Measurements from ENCODE around the gene CDK1.

The CDK1 gene

DNA sequence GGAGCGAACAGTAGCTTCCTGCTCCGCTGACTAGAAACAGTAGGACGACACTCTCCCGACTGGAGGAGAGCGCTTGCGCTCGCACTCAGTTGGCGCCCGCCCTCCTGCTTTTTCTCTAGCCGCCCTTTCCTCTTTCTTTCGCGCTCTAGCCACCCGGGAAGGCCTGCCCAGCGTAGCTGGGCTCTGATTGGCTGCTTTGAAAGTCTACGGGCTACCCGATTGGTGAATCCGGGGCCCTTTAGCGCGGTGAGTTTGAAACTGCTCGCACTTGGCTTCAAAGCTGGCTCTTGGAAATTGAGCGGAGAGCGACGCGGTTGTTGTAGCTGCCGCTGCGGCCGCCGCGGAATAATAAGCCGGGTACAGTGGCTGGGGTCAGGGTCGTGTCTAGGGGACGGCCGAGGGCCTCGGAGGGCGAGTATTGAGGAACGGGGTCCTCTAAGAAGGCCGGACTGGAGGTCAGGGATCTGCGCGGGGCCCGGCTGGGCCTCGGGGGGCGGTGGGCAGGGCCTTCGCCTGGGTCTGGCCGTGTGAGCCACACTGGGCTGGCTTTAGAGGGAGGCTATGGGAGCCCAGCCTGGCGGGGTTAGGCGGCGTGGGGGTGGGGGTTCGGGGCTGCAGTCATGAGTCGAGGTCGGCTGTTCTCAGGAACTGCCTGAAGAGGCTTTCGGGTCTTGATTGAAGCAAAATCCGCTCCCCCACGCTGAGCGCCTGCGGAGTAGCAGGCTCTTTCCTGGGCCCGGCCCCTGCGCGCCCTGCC lies at the start of gene CDK1:
CDK1 (plus strand) TSS at position 265 of the 757 bp plus-strand sequence. CDS start 1,688 bp downstream, outside the sequence.
- peak; percentile 99 for DNase-seq

DNA sequence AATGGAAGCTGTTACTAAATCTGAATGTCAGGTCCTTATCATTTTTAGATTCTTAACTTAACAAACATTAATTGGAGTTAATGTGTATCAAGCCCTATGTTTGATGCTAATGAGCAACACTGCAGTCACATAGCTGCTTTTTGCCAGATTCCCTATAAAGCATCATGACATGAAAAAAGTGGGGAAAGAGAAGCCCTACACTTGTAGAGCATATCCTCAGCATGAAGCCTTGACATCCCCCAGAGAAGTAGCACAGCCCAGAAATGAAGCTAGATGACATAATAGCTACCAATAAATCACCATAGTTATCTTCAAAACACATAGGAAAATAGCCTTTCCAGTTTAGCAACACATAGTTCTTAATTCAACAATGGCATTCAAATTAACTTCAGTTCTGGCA lies 49.2 kb upstream of the CDK1 start:
- no peak for DNase-seq

DNA sequence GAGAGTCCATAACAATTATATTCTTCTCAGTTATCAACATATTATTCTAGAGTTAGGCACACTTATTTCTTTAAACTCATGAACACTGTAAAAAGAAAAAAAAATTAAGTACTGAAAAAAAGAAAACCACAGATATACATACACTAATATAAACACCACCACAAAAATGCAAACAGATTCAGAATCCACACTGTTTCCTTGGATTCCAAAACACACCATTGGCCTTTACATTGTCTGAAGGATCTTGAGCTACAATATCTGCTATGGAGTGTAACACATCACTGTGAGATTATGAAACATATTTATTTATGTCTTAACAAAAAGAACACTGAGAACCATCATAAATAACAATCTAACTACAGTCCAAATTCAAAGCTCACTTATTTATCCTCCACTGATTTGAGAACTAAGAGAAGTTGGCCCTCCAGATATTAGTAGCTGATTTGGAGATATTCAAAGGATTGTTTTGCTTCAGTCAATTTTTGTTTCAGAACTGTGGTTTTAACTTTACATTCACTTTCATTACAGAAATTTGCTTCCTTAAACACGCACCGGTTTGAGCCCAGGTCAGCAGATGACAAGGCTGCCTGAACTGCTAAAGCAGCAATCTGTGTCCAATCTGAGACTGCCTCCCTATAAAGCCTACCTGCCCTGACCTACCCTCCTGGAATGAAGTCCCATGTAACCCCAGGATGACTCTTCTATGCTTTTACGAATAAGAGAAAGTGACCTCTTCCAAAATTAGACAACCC lies 47.0 kb upstream of the CDK1 start:
- DNase-seq, result no peak

DNA sequence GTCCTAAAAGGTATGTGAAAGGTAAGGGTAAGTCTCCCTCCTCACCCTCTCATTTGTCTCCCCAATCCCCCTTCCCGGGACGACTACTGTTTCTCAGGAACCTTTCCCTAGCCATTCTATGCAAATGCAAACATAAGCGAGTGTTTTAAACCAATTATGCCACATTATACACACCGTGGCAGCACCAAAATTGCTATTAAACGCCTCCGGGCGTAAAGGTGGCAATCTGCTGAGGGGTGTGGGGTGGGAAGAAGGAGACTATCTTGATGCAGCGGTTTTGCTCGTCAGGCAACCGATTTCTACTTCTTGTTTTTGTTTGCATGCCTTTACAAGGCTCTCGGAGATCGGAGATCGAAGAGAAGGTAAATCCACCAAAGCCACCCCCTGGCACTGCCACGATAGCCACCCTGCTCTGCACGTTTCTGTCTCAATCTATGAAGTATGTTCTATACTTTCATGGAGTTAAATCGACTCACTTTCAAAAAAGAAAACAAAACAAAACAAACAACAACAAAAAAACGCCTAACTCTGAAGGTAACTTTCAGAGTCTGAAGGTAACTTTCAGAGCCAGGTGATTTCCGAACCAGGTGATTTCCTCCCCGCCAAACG lies 46.0 kb upstream of the CDK1 start:
- DNase-seq, result no peak

DNA sequence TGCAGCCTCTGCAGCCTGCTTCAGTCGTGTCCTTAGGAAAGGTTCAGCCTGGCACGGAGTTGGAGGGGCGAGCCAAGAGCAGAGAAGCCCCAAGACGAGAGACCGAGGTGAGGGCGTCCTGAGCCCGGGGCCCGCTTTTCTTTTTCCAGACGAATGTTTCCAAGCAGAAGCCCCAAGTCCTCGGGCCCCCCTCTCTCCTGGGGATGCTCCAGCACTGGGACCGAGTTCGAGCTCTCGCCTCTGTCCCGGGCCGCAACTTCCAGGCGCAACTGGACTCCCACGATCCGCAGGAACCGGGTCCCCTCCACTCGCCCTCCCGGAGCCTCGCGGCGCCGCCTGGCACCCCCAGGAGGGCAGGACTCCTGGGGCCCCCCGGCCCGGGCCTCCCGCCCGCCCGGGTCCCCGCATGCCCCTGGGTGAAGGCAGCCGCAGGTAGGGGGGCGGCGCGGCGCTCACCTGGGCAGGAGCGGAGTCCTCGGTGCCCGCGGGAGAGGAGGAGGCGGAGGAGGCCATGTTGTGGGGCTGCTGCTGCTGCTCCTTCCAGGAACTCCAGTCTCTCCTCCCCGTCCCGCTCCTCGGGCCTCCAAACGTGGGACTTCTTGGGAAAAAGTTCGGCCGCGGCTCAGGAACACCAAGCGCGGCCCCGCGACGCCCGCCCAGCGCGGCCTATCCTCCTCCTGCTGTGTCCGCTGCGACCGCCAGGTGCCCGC lies 45.3 kb upstream of the CDK1 start:
- peak; percentile 19 for DNase-seq

DNA sequence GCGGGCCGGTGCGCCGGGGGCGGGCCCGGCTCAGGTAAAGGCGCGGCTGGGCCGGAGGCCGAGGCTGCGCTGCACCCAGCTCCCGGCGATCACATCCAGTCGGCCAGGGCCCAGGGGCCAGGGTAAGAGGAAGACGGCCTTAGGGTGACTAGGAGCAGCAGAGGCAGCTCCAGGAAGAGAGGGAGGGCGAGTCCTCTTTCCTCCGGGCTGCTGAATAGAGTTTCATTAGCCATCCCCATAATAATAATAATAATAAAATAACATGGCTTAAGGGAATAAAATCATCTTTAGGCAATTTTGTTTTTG lies 44.8 kb upstream of the CDK1 start:
- no peak for DNase-seq

DNA sequence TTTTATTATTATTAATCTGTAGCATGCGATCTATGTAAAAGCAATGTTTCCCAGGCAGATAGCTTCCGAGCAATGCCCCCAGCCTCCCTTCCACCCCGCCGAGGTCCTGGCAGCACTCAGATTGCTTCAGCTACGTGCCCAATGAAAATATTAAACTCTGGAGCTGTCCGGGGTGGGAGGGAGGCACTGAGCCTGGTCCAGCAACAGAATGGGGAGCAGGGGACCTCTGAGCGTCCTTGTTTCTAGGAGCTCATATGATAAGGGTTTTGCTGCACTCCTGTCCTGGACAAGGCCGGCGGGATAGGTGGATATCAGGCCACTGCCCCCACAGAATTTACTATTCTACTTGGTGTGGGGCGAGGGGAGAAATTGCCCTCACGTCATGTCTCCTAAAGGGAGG lies 44.5 kb upstream of the CDK1 start:
- no peak for DNase-seq

DNA sequence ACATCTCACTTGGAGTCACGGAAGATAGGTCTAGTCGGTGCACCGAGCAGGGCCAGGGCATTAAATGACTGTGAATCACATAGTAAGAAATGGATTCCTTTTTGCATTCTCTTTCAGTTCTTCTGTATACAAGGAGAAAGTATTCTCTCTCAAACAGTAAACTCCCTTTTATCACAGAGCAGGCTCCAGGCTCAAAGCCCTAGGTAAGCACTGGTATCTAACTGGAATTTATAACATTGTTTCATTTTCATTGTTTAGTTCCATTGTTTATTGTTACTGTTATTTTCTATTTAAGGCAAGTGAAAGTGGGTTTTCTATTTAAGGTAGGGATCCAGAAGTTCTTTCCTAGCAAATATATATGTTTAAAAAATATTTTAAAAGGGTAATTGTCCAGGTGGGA lies 44.1 kb upstream of the CDK1 start:
- no peak for DNase-seq

DNA sequence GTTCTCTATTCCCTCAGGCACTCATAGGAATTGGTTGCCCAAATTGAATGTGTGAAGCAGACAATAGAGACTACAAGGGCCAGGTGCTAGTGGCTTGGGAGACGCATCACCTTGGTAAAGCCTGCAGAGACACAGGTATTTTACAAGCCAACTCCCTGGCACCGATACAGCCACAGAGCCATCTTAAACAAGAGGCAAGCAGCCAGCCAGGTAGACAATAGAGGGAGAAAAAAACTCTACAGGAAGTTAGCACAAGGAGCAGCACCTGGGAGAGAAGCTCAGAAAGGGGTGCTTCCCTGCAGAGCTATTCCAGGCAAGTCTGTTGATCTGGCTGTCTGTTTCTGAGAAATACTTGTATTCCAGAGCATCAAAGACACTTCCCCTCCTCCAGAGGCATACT lies 43.0 kb upstream of the CDK1 start:
- no peak for DNase-seq

DNA sequence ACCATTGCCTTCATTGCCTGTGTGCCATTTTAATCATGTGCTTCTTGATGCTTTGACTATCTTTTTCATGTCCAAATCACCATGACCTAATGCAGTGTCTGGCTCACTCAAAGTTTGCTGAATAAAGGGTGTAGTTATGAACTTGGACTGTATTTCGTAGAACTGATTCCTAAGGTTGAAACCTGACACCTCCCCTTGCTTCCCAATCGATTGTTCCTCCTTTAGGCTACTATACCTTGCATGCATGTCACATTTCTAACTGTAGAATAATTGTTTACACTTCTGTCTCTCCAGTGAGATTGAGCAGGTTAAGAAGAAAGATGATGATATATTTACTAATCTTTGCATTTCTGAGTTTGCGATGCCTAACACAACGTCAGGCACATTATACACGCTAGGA lies 41.0 kb upstream of the CDK1 start:
- no peak for DNase-seq

DNA sequence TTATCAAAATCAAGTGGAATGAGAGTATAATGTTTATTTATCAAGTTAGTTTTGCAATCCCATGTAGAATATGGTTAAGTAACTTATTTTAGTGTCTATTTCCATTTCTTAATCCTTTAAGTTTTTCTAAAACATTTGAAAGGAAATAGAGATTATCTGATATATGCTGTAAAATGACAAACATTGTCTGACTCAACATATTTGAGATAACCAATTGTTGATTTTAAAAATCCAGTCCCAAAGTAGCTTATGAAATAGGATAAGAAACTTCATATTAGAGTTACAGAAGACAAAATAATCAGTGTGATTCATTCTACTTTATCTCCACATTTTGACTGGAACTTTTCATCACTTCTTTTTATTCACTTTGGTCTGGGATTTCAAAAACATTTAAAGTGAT lies 38.7 kb upstream of the CDK1 start:
- DNase-seq, result no peak

DNA sequence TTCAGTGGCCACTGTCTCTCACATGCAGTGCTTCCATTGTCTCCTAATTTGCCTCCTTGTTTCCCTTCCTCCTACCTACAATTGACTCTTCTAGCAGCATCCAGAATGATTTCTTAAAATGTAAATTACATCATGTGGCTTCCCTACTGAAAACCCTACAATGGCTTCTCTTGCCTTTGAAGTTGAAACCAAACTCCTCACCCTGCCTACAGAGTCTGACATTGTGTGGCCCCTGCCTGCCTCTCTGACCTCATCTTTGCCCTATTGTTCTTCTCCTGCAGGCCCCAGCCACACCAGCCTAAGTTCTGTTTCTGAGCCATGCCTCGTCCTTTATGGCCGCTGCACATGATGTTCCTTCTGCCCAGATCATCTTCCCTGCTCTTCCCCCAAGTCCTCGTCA lies 35.8 kb upstream of the CDK1 start:
- DNase-seq, result no peak

DNA sequence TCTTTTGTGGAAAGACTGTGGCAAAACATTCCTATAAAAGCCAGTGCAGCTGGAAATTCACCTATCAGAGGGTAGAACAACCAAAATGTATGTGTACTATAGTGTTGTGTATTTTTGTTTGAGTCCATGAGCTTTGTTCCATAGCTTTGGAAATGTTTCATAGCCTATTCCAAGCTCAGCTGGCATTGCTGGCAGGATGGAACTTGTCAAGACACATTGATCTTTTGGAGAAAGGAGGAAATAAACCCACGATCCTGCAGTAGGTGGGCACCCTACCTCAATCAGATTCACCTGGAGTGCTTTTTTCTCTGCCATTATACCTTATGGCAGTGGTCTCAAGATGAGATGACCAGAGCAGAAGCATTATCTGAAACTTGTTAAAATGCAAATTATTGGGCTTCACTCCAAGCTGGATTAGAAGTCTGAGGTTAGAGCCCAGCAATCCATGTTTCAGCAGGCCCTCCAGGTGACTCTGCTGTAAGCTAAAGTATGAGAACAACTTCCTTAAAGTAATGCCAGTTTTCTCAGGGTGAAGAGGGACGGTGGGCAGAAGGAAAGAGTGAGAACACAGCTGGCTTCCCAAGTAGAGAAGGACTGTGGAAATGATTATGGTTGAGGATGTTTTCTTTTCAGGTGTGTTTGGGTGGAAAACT lies 30.3 kb upstream of the CDK1 start:
- no peak for DNase-seq

DNA sequence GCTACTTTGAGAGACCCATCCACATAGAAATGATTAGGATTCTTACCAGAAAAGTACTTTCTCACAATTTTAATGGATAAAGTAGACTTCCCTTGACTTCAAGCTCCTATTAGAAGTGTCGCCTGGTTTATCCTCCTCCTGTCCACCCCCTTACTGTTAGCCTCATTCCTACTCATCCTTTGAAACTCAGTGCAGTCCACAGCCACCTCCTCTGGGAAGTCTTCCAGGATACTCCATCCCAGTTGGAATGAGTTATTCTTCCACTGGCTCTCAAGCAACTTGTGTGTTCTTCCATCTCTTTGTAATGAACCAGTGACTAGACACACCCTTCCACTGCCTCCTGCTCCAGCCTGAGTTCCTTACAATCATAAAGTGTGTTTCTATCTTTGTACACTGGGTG lies 25.1 kb upstream of the CDK1 start:
- DNase-seq, result no peak

DNA sequence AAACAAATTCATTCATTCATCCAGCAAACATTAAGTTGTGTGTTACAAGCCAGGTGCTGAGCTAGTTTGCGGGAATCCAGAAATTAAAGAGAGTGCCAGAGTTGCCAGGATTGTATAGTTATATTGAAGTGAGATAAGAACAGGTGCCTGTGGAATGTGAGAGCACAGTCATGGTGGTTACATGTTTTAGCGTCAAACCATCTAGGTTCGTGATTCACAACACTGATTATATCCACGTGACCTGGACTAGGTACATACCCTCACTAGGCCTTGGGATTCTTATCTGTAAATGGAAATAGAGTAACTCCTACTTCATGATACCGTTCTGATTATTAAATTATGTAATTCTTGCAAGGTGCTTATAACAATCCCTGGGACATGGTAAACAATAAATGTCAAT lies 24.5 kb upstream of the CDK1 start:
- DNase-seq, result no peak

DNA sequence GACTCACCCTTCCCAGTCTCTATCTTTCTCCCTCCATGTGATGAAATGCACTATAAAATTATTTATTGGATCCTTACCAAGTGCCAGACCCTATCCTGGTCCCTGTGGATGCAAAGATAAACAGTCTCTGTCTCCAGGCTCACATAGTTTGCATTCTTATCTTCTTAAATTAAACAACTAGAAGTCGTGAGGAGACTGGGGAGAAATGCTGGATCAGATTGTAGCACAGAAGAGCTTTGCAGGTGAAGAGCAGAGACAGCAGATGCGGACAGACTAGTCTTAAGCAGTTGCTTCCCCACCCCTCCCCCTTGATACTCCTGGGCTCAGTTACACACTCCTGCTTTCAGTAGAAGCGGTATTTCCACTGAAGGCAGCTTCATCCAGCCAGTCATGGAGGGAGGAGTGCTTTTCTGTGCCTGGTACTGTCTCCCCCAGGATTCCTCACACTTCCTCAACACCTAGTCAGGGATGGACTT lies 20.8 kb upstream of the CDK1 start:
- DNase-seq, result peak; percentile 26

DNA sequence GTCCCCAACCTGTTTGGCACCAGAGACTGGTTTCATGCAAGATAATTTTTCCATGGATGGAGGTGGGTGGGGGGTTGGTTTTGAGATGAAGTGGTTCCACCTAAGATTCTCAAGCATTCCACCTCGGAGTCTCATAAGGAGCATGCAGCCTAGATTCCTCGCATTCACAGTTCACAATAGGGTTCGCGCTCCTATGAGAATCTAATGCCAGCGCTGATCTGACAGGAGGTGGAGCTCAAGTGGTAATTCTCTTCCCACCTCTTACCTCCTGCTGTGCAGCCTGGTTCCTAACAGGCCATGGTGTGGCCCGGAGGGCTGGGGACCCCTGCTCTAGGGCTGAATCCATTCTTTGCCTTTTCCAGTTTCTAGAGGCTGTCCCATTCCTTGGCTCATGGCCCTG lies 19.1 kb upstream of the CDK1 start:
- no peak for DNase-seq

DNA sequence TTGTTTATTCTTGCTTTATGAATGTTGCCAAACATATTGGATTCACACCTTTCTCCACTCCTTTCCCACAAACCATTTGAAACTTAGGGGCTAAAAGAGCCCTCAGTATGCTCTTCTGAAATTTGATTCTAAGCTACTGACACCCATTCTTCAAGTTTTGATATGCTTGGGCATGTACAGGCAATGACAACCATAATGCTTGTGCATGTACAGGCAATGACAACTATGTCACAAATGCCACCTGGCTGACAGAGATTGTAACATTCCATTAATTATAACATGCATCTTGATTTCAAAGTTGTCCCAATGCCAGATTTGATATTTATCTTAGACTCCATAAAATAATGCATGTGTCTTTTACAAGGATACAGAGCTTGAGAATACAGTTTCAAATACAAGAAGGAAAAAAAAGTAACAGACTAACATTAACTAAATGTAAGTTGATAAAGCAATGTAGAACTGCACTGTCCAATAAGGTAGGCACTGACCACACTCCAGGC lies 17.5 kb upstream of the CDK1 start:
- DNase-seq, result no peak

DNA sequence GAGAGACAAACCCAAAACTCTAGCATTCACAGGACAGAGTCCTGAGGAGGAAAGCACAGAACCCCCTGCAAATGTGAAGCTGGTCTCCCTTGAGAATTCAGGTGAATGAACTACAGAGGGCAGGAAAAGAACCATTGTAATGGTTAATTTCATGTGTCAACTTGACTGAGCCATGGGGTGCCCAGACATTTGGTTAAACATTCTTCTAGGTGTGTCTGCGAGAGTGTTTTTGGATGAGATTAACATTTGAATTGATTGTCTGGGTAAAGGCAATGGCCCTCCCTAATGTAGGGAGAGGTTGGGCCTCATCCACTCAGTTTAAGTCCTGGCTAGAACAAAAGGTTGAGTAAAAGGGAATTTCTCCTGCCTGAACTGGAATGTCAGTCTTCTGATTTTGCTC lies 15.7 kb upstream of the CDK1 start:
- no peak for DNase-seq

DNA sequence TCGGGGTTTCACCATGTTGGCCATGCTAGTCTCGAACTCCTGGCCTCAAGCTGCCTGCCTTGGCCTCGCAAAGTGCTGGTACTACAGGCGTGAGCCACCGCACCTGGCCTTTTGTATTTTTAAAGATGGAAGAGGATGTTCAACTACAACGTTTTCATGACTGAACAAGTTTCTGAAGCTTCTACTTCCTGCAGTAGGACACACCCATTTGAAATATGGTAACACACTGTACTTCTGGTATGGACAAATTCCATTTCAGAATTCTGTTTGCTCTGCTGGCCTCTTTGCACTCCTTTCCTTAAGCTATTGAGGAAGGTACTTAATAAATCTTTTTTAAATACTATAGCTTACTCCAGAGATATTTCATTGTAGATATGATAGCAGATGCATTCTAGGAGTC lies 10.9 kb upstream of the CDK1 start:
- DNase-seq, result no peak

DNA sequence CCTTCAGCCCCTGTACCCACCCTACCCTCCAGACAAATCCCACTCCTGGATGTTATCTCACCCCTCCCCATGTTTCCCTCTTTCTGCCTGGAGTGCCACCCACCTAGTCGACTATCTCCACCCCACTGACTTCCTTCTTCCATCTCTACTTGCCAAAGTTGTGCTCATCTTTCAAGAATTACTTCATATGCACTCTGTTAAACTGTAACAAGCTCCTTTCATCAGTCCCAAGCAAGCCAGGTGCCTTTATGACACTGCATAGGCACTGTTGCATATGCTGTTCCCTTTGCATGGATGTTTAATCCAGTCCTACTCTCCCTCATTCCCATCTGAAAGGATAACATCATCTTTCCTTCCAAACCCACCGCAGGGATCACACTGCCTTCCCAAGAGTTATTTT lies 8.9 kb upstream of the CDK1 start:
- DNase-seq, result no peak

DNA sequence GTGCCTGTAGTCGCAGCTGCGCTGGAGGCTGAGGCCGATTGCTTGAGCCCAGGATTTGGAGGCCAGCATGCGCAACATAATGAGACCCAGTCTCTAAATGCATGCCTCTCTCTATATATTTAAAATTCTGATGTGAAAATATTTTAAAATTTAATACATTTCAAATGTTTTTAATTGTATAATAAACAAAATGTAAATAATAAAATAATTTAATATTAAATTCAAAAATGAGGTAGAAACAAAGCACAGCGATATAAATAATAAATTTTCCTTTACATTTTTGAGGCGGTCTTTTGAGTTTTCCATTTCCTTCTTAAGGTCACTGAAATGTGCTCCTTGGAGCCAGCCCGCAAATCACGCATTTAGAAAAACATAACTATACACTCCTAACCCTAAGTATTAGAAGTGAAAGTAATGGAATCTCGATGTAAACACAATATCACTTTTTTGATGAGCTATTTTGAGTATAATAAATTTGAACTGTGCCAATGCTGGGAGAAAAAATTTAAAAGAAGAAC lies 523 bp upstream of the CDK1 start:
- no peak for DNase-seq

Measured in EL (cell line).